Measurements from ENCODE around the gene GSPT2. TPM values are rescaled to one million over a fixed set of nuclear protein-coding genes. Genes with fewer than 3 reads are reported as not detected.

Gene GSPT2
- total and polyA plus RNA-seq, 5 experiments from 2014 or later = 9.3 to 16.4 (median 10.1) TPM

GRCh38 chrX:51766546-51766945, 23.3 kb downstream of the GSPT2 start:
- ATAC-seq (no peak), DNase-seq (no peak)
- H3K4me1 Mint-ChIP-seq = no peaks in the 10 kb centered on the region
- POLR2A ChIA-PET = no interaction called here
- peak overlapping the region in 1 of 10 donors; percentile 8 for H3K27ac Mint-ChIP-seq
- H3K9me3 Mint-ChIP-seq = no peaks in the 10 kb centered on the region
- no peak overlapping the region for H3K4me3 Mint-ChIP-seq
- peaks cover 0 to 2% (median 0%) of the 10 kb centered on the region in 5 donors for H3K27me3 Mint-ChIP-seq
- no peaks in the 10 kb centered on the region for H3K36me3 Mint-ChIP-seq

- DNase-seq (no peak), ATAC-seq (no peak)
- Mint-ChIP-seq H3K27ac (no peak overlapping the region), H3K4me3 (no peak overlapping the region), H3K4me1 (no peaks in the 10 kb centered on the region), H3K9me3 (no peaks in the 10 kb centered on the region), H3K36me3 (no peaks in the 10 kb centered on the region), H3K27me3 (peaks cover 0 to 1% (median 0%) of the 10 kb centered on the region in 5 donors)
- POLR2A ChIA-PET = no interaction called here
Observed at GRCh38 chrX:51776851-51777250, 33.6 kb downstream of the GSPT2 start.

GRCh38 chrX:51779306-51779705, 36.1 kb downstream of the GSPT2 start:
- Mint-ChIP-seq H3K27ac (no peak overlapping the region), H3K9me3 (no peaks in the 10 kb centered on the region), H3K36me3 (no peaks in the 10 kb centered on the region), H3K4me3 (no peak overlapping the region), H3K4me1 (no peaks in the 10 kb centered on the region), H3K27me3 (peaks cover 0 to 1% (median 0%) of the 10 kb centered on the region in 5 donors)
- DNase-seq (no peak), ATAC-seq (no peak)
- POLR2A ChIA-PET = no interaction called here

GRCh38 chrX:51795136-51795535, 51.9 kb downstream of the GSPT2 start:
- ATAC-seq (no peak), DNase-seq (no peak)
- POLR2A ChIA-PET = no interaction called here
- Mint-ChIP-seq H3K9me3 (no peaks in the 10 kb centered on the region), H3K27me3 (no peaks in the 10 kb centered on the region), H3K36me3 (no peaks in the 10 kb centered on the region), H3K4me3 (no peak overlapping the region), H3K4me1 (no peaks in the 10 kb centered on the region), H3K27ac (no peak overlapping the region)

Other genes with a start within 250 kb of the GSPT2 start
- gene NUDT11, start 246.8 kb upstream of the GSPT2 start, total RNA-seq = 1 to 10 TPM; 2.0 to 2.2 TPM
- gene NUDT11, start 246.8 kb upstream of the GSPT2 start, polyA plus RNA-seq = 1 to 10 TPM; 1.5 to 4.1 (median 2.4) TPM
- not detected for gene CENPVL3, start 124.5 kb upstream of the GSPT2 start, total RNA-seq
- gene CENPVL3, start 124.5 kb upstream of the GSPT2 start, polyA plus RNA-seq = not detected
- gene CENPVL2, start 60.6 kb upstream of the GSPT2 start, total RNA-seq = not detected
- not detected for gene CENPVL2, start 60.6 kb upstream of the GSPT2 start, polyA plus RNA-seq
- not detected for gene CENPVL1, start 32.9 kb upstream of the GSPT2 start, total RNA-seq
- gene CENPVL1, start 32.9 kb upstream of the GSPT2 start, polyA plus RNA-seq = not detected
- gene MAGED1, start 150.2 kb downstream of the GSPT2 start, total RNA-seq = 10 to 100 TPM; 38.6 to 40.5 TPM
- 10 to 100 TPM; 48.7 to 81.9 (median 49.9) TPM for gene MAGED1, start 150.2 kb downstream of the GSPT2 start, polyA plus RNA-seq

All from naive thymus-derived CD8-positive, alpha-beta T cell (primary cell).